Stomach (tissue), 4 donors: ENCODE measurements around the gene RFX2.

Experiments used
- CTCF ChIP-seq, 7 experiments: fragments of 450-650 bp in 4 of 7; fragments of 200-600 bp in 3 of 7; sonication (generic) in 3 of 7; IDR thresholded peaks; one replicate each; pipeline ENCODE4 v1.5.1; 2016 to 2019; ENCODE audit warnings: antibody characterized with exemption in 7 of 7, control low read depth in 2 of 7, mild to moderate bottlenecking in 1 of 7
- EP300 ChIP-seq: sonication (generic); formaldehyde crosslinking; IDR thresholded peaks from one replicate; pipeline ENCODE4 v1.6.1; 2017; ENCODE audit warnings: antibody characterized with exemption
- POLR2A ChIP-seq, 4 donors: fragments of 450-650 bp; IDR thresholded peaks; one replicate each; pipeline ENCODE4 v1.6.1; 2016; ENCODE audit warnings: antibody characterized with exemption in 4 of 4, control low read depth in 2 of 4, mild to moderate bottlenecking in 1 of 4, moderate library complexity in 1 of 4
- POLR2AphosphoS5 ChIP-seq, 3 donors: sonication (generic); formaldehyde crosslinking; IDR thresholded peaks; one replicate each; pipeline ENCODE4 v1.6.1; 2016; ENCODE audit warnings: antibody characterized with exemption in 3 of 3

GRCh38 chr19:6090634-6091033, 19.7 kb downstream of the RFX2 start:
- TF ChIP-seq CTCF (IDR thresholded peaks at IDR 0.05) (no peak), EP300 (no peak), POLR2A (IDR thresholded peaks at IDR 0.05) (no peak), POLR2AphosphoS5 (IDR thresholded peaks at IDR 0.05) (no peak)
